CD4-positive, alpha-beta T cell treated with Interleukin-17A for 4 hours (primary cell): Measurements from ENCODE around the gene FXYD3.
A peak's percentile ranks its signal among the peaks of the same experiment; 100 is the strongest.

Experiments used
- DNase-seq: peaks from one replicate; pipeline ENCODE4 v3.0.0-alpha.2; 2020; ENCODE audit warnings: mixed read lengths

Gene FXYD3, protein sequence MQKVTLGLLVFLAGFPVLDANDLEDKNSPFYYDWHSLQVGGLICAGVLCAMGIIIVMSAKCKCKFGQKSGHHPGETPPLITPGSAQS

DNA sequence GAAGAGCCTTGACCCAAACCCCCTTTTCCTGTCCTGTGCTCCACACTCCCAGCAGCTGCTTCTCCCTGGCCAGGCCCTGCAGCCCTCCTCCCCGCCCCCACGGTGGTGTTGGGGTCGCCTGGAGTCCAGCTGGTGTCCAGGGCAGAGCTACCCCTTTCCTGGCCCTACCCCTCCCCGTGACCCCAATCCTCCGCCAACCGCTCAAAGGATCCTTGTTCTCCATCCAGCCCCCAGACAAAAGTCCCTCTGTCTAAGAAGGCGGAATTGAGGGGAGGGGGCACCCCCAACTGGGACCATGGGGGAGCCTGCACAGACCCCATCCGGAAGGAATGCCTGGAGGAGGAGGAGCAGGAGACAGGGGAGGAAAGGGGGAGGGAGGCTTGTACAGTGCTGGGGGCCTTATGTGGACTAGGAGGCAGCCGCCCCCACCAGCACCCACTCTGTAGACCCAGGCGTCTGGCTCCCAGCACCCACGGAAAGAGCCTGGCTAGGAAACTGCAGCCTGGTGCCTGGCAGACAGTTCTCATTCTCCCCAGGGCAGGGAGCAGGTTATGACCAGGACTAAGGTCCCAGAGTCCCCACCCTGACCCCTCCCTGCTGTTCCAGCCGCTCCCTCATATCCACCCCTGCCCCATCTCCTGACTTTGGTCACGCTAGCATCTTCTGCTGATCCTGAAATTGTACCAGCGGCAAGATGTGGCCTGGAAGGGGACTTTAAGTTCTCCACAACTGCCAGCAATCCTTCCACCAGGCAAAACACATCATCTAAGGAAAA, at the start of gene FXYD3:
TSS of gene FXYD3 (plus strand) at position 647 of the 775 bp plus-strand sequence. CDS start 3,554 bp downstream, outside the sequence.
- DNase-seq: no peak

DNA sequence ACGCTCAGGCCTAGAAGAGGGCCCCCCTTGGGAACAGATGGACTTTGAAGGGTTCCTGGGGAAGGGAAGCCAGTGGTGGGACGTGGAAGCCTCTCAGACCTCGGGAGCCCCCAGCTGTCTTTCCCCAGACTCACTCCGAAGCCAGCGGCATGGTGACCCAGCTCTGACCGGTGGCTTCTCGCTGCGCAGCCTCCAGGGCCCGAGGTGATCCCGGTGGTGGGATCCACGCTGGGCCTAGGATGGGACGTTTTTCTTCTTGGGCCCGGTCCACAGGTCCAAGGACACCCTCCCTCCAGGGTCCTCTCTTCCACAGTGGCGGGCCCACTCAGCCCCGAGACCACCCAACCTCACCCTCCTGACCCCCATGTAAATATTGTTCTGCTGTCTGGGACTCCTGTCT, 49.5 kb upstream of the FXYD3 start:
- DNase-seq: no peak

DNA sequence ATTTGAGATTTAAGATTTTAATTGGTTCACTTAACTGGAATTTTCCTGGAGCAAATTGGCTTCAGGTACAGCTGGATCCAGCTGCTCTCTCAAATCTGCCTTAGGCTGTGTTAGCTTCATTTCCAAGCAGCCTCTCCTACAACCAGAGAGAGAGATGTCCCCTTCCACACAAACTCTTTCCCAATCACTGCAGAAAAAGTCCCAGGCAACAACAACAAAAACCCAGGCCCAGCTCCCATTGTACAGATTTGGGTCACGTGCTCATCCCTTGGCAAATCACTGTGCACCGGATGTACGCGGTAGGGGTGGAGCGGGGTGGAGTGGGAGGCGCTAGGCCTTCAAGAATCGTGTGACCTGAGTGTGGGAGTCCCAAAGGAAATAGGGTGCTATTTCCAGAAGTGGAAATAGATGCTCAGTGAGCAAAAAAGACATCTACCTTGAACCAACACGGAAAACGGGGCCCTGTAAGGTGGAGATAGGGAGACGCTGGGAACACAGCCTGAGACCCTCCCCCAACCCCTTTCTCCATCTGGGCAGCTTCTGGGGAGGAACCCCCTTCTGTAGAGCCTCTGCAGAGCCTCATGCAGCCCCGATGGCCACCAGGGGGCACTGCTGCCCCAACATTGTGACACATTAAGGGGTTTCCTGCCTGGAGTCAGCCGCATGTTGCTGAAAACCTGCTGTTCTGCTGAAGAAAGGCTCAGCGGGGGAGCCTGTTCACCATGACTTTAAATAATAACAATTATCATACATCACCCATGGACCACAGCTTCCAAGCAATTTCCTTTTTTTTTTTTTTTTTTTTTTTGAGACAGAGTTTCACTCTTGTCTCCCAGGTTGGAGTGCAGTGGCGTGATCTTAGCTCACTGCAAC, 48.7 kb upstream of the FXYD3 start:
- DNase-seq: peak; percentile 95

DNA sequence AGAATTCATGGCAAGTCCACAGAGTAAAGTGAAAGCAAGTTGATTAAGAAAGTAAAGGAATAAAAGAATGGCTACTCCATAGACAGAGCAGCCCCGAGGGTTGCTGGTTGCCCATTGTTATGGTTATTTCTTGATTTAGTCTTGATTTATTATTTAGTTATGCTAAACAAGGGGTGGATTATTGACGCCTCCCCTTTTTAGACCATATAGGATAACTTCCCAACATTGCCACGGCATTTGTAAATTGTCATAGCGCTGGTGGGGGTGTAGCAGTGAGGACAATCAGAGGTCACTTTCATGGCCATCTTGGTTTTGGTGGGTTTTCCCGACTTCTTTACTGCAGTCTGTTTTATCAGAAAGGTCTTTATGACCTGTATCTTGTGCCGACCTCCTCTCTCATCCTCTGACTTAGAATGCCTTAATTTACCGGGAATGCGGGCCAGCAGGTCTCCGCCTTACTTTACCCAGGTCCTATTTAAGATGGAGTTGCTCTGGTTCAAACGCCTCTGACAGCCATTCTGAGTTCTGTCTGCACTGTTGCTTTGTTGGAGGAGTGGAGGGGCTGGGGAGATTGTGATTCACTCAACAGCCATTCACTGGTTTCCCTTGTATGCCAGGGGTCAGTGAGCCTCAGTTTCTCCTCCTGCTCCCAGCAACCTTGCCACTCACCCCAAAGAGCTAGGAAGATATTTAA, 46.5 kb upstream of the FXYD3 start:
- no peak for DNase-seq

DNA sequence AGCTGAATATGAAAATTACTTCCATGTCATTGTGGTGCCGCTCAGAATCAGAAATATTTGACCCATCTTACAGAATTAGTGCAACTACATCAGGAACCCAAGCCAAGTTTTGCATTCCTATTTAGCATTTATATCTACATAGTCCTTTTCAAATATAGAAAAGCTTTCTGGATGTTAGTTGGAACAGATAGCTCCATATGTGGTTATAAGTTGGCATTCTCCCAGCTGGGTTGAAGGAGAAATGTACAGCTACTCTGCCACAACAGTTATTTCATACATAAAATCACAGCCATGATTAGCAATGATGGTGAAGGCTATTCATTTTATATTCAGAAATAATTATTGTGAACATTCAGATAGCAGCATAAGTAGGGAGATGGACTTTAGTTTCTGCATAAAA, 45.9 kb upstream of the FXYD3 start:
- no peak for DNase-seq

DNA sequence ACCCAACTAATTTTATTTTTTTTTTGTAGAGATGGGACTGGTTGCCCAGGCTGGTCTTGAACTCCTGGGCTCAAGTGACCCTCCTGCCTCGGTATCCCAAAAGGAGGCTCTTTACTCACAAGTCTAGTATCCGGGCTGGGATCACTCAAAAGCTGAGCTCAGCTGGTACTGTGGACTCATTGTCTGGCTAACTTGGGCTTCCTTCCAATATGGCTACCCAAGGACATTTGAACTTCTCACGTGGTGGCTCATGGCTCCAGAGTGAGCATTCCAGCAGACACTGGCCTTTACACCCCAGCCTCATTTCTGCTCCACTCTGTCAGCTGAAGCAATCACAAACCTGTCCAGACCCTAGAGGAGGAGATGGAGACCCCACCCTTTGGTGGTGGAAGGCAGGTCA, 45.2 kb upstream of the FXYD3 start:
- no peak for DNase-seq

DNA sequence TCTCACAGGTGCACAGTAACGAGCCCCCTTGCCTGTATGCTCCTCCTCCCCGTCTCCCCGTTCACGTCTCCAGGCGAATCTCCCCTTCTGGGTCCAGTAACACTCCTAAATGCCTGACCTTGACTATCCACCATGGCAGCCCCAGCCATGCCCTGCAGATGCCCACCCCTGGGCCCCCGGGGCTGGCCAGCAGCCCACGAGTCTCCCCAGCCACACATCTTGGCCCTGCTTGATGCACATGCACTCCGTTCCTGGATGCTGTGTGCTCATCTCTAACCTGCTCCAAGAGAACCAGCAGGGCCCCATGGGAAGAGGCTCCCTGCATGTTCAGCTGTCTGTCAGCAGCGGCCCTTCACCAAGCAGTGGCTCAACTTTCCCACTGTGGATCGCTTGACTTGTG, 42.1 kb upstream of the FXYD3 start:
- DNase-seq: no peak

DNA sequence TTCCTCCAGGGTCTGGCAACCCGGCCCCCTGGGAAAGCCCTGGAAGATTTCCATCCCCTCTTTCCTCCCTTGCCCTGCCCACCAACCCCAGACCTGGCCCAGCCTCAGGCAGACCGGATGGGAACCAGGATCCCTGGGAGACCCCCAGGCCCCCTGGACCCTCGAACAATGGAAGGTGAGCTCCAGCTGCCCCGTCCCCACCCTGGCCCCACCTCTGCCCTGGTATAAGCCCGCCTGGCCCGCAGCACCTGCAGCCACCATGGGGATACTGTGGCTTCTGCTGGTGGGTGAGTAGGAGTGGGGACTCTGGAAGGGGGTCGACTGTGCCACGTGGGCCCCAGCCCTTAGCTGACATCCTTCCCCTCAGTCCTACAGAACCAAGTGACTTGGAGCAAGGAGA, 41.7 kb upstream of the FXYD3 start:
- DNase-seq: no peak

DNA sequence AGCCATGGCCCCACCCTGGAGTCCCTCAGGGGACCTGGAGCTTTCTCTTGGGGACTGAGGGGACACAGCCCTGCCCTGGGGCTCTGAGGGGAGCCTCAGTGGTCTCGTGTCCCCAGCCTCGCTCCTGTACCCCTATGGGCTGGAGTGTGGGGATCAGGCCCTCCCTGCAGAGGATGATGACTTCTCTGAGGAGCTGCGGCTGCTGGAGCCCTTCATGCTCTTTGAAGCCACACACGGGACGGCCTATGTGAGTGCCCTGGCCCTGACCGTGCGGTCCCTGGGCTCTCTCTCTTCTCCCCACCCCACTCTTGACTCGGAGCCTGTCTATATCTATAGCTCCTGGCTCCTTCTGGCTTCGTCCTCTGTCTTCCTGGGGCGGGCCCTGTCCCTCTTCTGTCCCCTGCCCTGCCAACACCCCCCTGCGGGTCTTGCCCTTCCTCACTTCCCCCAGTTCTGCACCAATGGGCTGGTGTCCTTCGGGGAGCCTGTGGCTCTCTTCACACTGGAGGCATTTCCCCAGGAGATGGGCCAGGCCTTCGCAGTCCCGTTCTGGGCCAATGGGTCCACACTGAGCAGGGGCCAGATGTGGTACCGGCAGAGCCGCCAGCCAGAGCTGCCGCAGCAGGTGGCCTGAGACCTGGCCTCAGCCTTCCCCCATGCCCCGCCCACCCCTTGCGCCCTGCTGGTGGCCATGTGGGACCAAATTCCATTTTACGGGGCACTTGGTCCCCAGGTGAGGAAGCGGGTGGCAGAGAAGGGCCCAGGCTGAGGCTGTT, 41.0 kb upstream of the FXYD3 start:
- DNase-seq: no peak

DNA sequence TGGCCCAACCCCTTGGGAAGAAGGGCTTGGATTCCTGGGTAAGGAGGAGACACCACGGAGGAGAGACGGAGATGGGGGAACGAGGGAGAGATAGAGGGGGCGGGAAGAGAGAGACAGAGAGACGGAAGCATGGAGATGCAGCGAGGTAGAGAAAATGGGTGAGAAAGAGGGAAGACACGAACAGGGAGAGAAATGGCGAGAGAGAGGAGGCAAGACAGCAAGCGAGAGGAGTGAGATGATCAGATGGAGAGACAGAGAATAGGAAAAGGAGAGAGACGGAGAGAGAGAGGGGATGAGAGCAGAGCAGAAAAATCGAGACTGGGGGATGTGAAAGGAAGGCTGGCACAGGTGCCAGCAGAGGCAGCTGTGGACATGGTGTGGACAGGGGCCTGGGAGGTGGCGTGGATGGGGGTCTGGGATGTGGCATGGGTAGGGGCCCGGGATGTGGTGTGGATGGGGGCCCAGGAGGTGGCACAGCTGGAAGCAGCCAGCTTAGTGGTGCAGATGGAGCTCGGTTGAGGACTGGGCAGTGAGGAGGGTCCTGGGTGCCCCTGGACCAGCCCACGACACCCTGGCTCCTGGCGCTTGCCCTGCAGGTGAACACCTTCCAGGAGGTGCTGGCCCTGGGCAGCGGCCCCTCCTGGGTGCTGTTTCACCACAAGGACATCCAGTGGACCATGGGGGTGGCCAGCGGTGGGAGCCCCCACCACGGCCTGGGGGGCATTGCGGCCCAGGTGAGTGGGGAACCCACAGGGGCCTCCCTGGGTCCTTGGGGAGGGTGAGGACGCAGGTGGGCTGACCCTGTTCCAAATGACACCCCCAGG, 40.2 kb upstream of the FXYD3 start:
- DNase-seq: no peak

DNA sequence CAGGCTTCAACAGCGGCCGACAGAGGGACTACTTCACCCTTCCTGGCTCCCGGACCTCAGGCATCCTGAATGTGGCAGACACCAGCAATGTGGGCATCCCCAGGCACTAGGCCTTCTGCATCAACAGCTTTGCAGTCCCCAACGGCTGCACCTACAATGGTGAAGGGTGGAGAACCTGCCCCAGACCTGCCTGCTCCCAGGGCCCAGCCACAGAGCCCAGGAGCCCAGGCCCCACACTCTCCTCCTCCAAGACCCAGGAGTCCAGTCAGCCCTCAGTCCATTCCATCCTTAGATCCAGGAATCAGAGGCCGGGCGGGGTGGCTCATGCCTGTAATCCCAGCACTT, 39.6 kb upstream of the FXYD3 start:
- DNase-seq: no peak

DNA sequence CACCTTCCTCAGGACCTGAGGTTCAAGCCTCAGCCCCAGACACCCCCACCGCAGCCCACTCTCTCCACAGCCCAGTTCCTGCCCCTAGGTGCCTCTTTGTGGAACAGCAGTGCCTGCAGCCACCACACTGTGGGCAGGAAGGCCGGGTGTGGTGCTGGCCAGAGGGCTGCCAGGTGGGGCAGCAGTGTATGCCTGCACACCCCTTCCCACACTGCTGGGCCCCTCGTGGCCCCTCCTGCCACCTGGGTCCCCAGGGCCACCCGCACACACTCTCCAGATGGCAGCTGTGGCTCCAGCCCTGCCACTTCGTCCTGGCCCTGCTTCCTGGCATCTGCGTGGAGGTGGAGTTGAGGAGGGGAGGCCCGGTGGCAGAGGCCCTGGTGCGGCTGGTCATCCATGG, 39.0 kb upstream of the FXYD3 start:
- no peak for DNase-seq

DNA sequence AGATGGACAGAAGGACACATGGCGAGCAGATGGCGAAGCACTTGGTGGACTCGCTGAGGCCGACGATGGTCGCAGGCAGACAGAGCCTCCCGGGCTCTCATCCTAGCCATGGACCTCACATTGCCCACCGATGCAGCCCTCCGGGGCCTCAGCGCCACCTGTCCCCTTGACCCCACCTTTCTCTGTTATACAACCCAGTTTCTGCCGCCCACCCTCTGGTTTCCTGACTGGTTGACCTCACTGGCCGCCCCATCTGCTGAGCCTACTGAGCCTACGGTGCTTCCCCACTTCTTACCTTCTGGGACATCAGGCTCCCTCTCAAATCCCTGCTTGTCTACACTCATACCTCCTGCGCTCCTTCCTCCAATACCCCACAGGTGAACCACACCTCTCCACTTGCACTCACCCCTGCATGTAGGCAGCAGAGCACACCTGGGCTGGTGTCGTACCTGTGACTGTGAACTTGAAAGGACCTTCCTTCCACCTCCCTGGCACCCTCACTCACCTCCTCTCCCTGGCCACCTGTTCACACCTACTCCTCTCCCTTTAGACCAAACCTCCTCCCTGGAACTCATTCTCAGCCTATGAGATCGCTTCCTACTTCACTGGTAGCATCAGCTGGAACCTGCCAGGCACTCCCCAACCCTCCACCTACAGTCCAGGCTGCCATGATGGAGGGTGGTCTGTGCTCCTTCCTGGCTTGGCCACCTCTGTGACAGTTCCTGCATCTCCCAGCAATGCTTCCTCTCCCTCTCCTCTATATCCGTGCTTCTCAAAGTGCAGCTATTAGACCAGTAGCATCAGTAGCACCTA, 38.0 kb upstream of the FXYD3 start:
- DNase-seq: no peak

DNA sequence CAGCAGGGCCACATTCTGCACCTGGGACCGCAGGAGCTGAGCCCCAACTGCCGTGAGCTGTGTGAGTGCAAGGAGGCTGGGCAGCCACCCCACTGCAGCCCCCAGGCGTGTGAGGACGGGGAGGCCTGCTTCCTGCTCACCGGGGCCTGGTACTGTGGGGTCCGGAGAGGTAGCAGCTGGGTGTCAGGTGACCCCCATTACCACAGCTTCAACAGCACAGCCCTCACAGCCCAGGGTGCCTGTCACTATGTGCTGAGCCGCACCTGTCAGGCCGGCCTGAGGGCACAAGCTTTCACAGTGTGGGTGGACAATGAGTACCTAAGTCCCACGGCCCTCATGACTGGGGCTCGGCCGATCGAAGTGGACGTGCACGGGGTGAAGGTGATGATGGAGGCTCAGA, 35.8 kb upstream of the FXYD3 start:
- DNase-seq: no peak

DNA sequence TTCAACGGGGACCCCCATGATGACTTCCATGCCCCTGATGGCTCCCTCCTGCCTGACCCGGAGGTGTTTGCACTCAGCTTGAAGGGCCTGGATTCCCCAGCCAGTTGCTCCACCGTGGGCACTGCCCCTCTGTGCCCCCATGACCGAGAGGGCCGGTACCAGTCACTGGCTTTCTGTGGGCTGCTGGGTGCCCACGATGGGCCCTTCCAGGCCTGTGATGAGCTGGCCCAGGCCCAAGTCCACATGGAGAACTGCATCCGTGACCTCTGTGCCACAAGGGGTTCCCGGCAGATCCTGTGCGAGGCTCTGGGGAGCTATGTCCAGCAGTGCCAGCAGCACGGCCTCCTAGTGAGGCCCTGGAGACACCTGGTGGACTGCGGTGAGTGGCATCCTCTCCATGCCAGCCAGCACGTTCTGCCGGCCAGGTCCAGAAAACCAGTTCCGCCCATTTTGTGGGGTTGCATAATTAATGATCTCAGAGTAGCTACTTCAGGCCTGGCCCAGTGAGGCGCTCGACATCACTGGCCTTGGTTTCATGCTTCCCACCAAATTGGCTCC, 34.9 kb upstream of the FXYD3 start:
- DNase-seq: no peak

DNA sequence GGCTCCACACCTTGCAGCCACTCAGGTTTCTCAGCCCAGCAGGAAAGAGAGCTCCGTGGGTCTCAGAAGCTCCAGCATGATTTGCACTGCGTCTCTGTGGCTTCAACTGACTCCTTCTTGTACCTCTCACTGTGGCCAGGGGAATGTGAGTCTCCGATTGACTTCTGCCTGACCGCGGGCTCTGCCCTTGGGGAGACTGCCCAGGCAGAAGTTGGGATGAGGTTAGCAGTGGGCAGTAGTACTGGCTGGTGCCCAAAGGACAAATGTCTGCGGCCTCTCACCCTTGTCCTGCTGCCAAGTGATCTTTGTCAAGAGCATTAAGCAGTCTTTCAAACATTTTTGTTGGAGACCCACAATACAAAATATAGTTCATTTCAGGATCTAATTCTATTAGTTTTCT, 34.4 kb upstream of the FXYD3 start:
- no peak for DNase-seq

DNA sequence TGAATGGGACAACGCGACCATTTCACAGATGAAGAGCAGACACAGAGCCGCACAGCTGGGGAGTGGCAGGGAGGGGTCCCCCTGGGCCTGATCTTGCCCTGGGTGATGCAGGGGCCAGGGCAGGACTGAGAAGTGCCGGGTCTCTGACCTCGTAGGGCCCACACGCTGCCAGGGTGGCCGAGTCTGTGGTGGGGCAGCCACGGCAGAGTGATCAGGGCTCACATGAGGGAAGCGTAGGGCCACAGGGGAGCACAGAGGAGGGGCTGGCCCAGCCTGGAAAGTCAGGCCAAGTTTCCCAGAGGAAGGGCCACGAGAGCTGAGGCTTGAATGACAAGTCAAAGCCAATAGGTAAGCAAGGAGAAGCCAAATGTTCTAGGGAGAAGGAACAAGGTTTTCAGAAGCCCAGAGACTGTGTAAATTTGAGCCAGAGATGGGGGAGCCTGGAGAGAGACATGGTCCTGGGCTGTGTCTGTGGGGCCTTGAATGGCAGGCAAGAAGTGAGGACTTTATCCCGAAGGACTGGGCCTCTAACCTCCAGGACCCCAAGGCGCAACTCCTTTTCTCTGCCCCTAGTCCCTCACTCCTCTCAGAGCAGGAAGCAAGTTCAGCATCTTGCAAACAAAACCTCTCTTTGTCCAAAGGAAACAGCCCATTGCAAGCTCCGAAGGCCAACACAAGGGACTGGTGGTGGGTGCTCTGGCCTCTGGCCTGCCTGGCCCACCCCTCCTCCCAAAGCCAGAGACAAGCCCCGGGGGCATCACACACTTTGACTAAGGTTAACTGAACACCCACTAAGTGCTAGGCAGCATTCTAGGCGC, 31.7 kb upstream of the FXYD3 start:
- no peak for DNase-seq

DNA sequence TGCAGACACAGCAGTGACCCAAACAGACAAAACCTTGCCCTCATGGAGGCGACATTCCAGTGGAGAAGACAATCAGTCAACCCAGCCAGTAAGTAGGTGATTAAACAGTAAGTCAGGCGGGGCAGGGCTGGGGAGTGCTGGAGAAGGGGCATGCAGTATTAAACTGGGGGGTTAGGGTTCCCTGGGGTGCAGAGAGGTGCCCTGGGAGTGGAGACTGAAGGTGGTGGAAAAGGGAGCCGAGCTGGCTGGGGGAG, 31.2 kb upstream of the FXYD3 start:
- DNase-seq: no peak

DNA sequence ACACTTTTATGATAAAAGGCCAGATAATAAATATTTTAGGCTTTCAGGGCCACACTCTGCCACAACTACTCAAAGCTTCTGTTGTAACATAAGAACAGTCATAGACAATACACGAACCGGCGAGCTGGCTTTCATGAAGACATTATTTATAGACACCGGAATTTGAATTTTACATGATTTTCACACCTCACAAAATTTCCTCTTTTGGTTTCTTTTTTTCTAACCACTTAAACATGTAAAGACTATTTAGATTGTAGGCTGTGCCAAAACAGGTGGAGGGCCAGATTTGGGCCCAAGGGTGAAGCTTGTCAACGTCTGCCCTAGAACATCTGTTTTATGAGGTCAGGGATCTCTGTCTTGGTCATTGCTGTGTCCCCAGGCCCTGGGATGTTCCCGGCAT, 29.7 kb upstream of the FXYD3 start:
- no peak for DNase-seq

DNA sequence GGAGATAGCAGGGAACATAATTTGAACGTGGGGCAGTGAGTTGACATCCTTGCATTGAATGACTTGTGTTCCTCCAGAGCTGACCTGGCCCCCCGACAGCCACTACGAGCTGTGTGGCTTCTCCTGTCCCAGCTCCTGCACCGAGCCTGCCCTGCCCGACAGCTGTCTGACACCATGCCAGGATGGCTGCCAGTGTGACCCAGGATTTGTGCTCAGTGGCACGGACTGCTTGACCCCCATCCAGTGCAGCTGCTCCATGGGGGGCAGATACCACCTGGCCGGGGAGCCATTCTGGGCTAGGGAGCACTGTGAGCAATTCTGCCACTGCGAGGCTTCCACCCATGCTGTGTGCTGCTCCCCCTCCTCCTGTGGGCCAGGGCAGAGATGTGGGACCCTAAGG, 29.2 kb upstream of the FXYD3 start:
- DNase-seq: no peak
